Kidney glomerular epithelial cell (primary cell): Measurements from ENCODE around the gene TEPSIN.

Experiments used
- DNase-seq: peaks from one replicate; lab custom pipeline; 2025; lab: John Stamatoyannopoulos, UW

Gene TEPSIN

GRCh38 chr17:81197409-81197795 lies 41.5 kb downstream of the TEPSIN start:
- no peak for DNase-seq

- no peak for DNase-seq
Measured at GRCh38 chr17:81196505-81197408, 42.1 kb downstream of the TEPSIN start.

GRCh38 chr17:81195941-81196495 lies 42.8 kb downstream of the TEPSIN start:
- no peak for DNase-seq

DNA sequence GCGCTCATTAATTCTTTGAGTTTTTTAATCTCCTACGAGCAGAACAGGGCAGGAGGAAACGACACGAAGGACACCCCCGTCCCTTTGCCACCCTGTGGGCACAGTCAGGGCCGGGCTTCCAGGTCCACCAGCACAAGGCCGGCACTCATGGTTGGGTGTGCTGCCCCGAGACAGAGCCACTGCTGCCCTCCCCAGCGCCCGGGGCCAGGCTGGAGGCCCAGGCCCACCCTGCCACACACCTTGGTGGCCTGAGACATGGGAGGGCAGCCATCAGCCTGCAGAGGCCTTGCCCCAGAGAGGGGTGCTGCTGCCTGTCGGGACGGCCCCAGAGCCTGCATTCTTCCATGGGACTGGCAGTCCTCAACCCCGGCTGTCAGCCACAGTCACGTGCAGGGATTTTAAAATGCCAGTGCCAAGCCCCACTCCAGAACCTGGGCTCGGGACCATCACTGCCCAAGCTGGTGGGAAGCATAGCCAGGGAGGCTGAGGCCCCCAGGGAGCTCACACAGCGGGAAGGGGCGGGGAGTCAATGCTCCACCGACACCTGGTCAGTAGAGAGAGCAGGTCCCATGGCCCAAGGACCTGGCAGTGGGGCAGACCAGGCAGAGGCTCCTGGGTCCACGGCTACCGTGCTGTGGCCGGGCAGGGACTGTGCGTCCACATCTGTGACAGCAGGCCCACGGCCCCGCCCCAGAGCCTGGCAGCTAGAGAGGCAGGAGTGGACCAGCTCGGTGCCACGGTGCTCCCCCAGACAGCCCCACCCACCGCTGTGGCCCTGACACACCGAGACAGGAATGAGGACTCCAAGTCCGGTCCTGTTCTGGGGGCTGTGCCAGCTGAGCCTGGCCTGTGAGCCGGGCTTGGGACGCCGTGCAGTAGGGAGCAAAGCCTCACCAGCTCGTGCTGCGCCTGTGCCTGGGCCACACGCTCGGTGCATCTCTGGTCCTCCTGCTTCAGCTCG lies 43.6 kb downstream of the TEPSIN start:
- no peak for DNase-seq

GRCh38 chr17:81194225-81194760 lies 44.6 kb downstream of the TEPSIN start:
- no peak for DNase-seq

DNA sequence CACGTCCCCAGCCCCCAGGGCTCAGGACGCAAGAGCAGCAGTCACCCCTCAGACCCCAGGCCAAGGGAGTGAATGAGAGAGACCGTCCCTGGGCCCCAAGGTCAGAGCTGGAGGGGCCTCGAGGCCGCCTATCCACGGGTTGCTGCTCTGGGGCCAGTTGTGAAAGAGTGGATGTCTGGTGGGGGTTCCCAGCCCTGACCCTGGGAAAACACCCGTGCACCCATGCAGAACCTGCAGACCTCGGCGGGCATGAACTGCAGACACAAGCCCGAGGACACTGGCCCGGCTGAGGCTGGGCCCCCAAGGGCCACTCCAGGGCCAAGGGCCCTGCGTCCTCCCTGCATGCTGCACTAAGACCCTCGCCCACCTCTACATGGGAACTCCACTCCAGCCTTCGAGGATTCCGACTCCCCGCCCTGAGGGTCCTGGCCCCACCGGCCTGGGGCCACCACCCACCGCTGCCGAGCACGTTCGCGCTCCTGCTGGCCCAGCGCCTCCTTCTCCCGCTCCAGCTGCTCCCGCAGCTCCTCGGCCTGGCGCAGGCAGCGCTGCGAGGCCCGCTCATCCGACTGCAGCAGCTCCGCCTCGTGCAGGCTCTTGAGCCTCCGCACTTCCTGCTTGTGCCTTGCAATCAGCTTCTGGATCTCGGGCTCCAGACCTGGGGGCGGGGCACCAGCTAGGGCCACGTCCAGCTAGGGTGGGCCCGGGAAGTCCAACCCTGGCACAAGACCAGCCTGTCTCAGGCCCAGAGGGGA lies 45.2 kb downstream of the TEPSIN start:
- no peak for DNase-seq

GRCh38 chr17:81193051-81193410 lies 45.8 kb downstream of the TEPSIN start:
- DNase-seq: no peak

DNA sequence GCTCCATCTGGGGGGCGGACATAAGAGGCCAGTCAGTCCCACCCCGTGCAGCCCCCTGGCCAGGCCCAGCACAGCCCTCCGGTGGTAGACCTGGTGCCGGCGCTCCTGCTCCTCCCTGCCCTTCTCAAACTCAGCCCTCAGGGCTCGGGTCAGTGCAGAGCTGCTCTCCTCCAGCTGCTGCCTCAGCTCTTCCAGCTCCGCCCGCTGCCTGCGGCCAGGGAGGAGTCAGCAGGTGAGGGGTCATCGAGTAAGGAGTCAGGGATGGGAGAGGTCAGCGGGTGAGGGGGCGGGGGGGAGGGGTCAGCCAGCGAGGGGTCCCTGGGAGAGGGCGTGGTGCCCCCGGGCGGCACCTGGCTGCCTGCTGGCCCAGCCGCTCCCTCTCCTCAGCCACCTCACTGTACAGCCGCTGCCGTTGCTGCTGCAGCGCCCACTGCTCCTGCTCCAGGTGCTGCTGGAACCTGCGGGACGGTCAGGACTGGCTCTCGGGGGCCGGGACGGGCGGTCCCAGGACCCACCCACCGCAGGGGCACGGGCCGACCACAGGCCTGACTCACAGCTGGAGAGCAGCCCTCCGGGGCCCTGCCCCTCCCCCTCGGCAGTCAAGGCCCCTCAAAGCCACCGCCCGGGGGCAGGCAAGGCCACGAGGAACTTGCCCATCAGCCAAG lies 46.3 kb downstream of the TEPSIN start:
- no peak for DNase-seq

DNA sequence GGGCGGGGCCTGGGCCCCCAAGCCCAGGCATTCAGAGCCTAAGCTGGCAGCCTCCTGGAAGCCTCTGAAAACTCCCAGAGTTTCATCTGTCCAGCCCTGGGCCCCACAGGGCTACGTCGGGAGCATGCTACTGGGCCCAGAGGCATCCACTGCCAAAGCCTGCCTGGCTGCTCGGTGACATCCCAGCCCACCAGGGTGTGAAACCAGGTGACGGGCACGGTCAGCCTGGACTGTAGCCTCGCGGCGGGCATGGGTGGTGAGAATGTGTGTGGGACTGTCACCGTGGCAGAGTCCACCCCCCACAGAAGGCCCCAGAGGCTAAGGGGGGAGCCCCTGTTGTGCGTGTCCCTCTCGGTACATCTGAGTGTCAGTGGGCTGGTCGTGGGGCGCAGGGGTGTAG lies 47.2 kb downstream of the TEPSIN start:
- DNase-seq: no peak

GRCh38 chr17:81191116-81191515 lies 47.7 kb downstream of the TEPSIN start:
- no peak for DNase-seq

DNA sequence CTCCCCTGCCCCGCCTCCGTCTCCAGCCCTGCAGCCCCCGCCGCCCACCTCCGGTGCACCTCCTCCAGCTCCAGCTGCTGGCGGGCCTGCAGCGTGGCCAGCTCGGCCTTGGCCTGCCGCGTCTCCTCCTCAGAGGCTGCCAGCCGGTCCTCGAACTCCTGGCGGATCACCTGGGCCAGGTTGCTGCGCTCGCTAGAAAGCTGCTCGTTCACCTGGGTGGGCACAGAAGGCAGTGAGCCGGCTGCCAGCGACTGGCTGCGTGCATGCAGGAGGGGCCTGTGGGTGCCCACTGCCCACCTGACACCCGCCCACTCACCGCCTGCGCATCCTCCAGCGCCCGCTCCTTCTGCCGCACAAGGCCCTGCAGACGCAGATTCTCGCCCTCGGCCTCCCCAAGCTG lies 48.3 kb downstream of the TEPSIN start:
- DNase-seq: no peak

GRCh38 chr17:81189670-81190530 lies 49.0 kb downstream of the TEPSIN start:
- no peak for DNase-seq

GRCh38 chr17:81189016-81189415 lies 49.8 kb downstream of the TEPSIN start:
- DNase-seq: no peak

- DNase-seq: no peak
Measured at GRCh38 chr17:81188491-81188840, 50.4 kb downstream of the TEPSIN start.

DNA sequence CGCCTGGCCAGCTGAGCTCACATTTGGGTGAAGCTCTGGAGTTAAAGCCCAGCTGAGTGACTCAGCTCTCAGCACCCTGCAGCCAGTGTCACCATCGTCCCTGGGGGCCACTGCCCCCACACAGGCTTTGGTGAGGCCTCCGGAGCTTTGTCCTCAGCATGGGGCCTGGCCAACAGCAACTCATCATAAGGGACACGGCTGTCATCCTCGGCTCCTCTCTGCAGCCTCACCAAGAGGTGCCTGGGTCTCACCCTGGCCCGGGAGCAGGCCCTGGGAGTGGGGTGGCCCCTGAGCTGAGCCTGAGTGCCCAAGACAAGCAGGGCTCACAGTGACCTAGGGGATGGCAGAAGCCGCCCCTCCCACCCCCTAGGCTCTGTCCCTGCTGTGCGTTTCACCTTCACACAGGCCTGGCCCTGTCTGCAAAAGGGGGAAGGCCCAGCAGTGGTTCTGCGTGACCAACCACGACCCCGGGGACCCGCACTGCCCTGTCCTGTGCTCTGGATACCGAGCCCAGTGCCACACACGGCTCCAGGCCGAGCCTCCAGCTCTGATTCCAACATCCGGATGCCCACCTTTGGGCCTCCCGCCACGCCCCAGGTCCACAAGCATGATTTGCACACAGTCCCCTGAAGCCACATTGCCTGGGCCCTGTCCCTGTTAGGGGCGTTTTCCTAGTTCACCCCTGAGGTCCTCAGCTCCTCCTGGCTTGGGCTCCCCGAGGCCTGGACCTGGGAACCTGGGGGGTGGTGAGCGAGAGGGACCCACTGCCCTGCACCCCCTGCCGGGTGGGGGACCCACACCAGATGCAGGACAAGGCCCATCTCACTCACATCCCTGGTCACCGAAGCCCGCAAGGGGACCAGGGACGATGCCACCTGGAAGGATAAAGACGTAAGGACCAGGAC lies 51.0 kb downstream of the TEPSIN start:
- DNase-seq: no peak

DNA sequence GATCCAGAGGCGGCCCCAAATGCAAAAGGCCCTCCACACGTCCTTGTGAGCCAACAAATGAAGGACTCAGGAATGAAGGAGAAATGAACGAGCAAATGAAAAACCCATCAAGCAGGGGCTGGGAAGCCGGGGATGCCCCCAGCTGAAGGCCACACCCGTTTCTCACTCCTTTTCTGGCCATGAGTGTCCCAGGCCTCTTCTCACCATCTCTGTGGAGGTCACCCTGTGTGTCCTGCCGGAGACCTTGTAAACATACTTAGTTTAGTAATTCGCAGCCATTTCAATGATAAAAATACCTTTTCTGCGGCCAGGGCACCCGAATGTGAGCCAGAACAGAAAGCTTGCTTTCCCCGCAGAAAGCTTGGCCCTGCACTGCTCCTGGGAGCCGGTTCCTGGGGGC lies 51.7 kb downstream of the TEPSIN start:
- no peak for DNase-seq

GRCh38 chr17:81186203-81186602 lies 52.7 kb downstream of the TEPSIN start:
- no peak for DNase-seq

GRCh38 chr17:81184555-81184954 lies 54.3 kb downstream of the TEPSIN start:
- no peak for DNase-seq

- DNase-seq: no peak
Measured at GRCh38 chr17:81183807-81184206, 55.0 kb downstream of the TEPSIN start.
